Measurements from ENCODE around the gene CHCHD10.

Gene CHCHD10

DNA sequence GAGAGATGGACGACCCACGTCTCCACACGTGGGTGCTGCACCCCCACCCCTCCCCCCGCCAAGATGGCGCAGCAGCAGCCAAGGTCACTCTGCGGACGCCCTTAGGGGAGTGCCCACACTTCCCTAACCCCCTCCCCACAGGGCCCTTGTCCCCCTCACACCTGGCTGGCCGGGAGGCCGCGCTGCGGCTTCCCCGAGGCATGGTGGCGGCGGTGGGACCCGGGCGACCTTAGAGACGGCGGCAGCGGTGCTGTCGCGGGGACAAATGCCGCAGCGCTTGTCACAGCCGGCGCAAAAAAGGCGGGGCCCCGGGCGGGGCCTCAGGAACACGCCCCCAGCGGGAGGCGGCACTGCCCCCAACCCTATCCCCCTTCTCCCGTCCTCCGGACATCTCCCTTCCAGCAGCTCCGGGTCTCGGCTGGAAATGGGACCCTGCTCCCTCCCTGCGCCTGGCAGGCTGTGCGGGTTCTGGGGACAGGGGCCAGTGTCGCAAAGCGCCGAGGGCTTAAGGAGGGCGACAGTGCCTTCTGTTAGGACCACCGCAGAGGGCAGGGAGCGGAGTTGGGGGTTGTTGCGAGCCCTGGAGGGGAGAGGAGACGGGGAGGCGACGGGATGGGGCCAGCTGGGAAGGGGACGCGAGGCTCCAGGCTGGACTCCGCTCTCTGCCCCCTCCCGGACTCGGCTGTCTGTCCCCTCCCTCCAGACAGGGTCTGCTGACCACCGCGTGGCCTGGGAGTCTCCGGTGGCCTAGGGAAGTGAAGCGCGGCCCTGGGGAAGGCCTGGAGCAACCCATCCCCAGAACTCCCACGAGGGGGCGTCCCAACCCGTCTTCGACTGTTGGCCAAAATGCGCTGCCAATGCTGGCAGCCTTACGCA lies at the start of gene CHCHD10:
Gene CHCHD10, minus strand, starts transcription at position 300 of the 876 bp plus-strand sequence. Its CDS starts 98 bp downstream, at position 202.
- peak; percentile 65 to 72 for ATAC-seq (replicated peaks)
- H3K4me1 Mint-ChIP-seq, result peaks cover 52 to 83% of the 10 kb centered on the region in 2 donors
- DNase-seq, result peak; percentile 79
- no peaks in the 10 kb centered on the region for H3K27me3 Mint-ChIP-seq
- no peaks in the 10 kb centered on the region for H3K9me3 Mint-ChIP-seq
- peak within 1 kb of the TSS; percentile 93 to 96 for H3K4me3 Mint-ChIP-seq
- H3K27ac Mint-ChIP-seq, result peak within 1 kb of the TSS; percentile 97
- peaks cover 7 to 23% of the 10 kb centered on the region in 2 donors for H3K36me3 Mint-ChIP-seq

DNA sequence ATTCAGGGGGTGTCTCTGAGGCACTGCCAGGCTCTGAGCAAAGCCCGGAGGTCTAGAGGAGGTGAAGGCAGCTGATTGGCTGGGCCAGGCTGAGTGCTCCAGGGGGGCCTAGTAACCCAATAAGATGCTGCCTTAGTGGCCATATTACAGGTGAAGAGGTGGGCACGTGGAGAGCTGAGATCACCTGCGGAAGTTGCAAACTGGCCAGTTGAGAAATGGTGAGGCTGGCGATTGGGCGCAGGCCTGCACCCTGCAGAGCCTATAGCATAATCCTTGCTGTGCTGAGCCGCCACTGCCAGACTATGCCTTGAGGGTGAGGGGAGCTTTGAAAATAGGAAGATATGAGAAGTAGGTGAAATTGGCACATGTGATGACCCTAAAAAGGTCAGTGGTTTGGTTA lies 49.4 kb upstream of the CHCHD10 start:
- Mint-ChIP-seq H3K27me3 (no peaks in the 10 kb centered on the region), H3K27ac (no peak overlapping the region), H3K4me3 (peak overlapping the region in 1 of 2 donors; percentile 37), H3K9me3 (no peaks in the 10 kb centered on the region), H3K36me3 (peaks cover 56 to 72% of the 10 kb centered on the region in 2 donors), H3K4me1 (peaks cover 39 to 48% of the 10 kb centered on the region in 2 donors)
- ATAC-seq (replicated peaks), result no peak
- no peak for DNase-seq

DNA sequence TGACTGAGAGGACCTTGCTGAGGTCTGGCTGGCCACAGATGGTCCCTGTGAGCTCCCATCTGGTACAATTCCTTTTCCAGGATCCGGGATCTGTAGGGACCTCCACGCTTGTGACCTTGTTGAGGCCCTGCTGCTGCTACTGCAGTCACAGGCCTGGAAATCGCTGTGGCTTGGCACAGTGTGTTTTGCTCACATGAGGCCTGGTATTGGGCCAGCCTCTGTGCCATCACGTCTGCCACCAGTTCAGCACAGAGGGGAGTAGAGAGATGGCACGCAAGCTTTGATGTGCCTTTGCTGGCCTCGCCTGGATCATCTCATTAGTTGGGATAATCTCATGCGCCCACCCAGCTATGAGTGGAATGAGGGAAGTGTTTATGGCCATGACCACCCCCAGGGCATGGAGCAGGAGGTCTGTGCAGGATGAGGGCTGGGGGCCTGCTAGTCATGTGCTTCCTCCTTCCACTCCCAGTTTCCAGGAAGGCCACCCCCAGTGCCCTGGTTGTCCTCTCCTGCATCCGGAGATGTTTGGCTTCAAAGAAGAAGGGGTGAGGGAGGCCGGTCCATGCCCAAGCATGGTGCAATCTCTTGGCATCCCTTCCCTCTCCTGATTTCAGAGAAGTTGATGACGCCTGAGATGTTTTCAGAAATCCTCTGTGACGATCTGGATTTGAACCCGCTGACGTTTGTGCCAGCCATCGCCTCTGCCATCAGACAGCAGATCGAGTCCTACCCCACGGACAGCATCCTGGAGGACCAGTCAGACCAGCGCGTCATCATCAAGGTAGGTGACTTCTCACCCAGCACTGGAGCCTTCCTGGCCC lies 48.6 kb upstream of the CHCHD10 start:
- DNase-seq, result no peak
- Mint-ChIP-seq H3K4me3 (no peak overlapping the region), H3K4me1 (peaks cover 41 to 50% of the 10 kb centered on the region in 2 donors), H3K27ac (no peak overlapping the region), H3K36me3 (peaks cover 58 to 72% of the 10 kb centered on the region in 2 donors), H3K9me3 (no peaks in the 10 kb centered on the region), H3K27me3 (no peaks in the 10 kb centered on the region)
- no peak for ATAC-seq (replicated peaks)

DNA sequence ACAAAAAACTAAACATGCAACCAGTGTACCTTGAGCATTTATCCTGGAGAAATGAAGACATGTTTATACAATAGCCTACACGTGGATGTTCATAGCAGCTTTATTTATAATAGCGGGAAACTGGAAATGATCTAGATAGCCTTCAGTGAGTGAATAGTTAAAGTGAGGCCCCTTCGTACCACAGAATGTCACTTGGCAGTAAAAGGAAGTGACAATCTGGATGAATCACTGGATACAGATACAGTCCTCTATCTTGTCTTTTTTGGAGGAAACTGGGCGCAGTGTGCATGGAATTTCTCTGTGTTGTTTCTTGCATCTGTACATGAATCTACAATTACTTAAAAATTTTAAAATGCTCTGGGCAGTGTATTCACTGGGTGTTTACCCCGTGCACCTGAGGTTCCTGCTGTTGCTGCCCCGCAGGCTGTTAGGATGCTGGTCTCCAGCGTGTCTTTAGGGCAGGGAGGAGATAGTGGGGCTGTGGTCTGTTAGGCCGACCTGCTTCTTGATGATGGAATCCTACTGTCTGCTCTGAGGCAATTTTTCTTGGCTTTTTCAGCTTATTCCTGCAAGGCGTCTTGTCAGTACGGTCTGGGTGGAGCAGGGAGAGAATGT lies 47.9 kb upstream of the CHCHD10 start:
- DNase-seq (no peak), ATAC-seq (replicated peaks) (no peak)
- Mint-ChIP-seq H3K27ac (peak overlapping the region; percentile 56), H3K4me1 (peaks cover 40 to 50% of the 10 kb centered on the region in 2 donors), H3K27me3 (no peaks in the 10 kb centered on the region), H3K9me3 (no peaks in the 10 kb centered on the region), H3K36me3 (peaks cover 60 to 71% of the 10 kb centered on the region in 2 donors), H3K4me3 (no peak overlapping the region)

DNA sequence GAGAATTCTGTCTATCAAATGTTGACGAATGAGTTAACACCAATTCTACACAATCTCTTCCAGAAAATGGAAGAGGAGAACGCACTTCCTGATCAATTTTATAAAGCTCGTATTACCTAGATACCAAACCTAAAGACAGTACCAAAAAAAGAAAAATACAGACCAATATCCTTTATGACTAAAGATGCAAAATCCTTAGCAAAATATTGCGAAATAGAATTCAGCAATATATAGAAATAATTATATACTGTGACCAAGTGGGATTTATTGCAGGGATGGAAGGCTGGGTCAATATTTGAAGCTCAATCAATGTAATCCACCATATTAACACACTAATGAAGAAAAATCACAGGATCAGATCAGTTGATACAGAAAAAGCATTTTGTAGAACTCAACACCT lies 44.6 kb upstream of the CHCHD10 start:
- Mint-ChIP-seq H3K27me3 (no peaks in the 10 kb centered on the region), H3K4me1 (peaks cover 18 to 29% of the 10 kb centered on the region in 2 donors), H3K4me3 (no peak overlapping the region), H3K36me3 (peaks cover 42 to 52% of the 10 kb centered on the region in 2 donors), H3K27ac (no peak overlapping the region), H3K9me3 (no peaks in the 10 kb centered on the region)
- DNase-seq, result no peak
- ATAC-seq (replicated peaks), result no peak

DNA sequence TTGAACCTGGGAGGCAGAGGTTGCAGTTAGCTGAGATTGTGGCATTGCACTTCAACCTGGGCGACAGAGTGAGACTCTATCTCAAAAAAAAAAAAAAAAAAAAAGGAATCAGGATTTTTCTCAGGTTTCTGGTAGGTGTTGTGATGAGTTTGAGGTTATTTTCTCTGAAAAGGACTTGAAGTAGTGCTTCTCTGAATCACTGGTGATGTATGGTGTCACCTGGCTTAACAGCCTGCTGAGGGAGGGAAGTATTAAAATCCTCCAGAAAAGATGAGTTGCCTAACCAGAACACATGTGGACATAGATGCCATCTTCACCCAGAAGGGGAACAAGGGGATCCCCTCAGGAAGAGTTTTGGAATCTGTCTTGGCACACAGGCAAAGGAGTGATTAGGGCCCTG lies 39.1 kb upstream of the CHCHD10 start:
- DNase-seq (no peak), ATAC-seq (replicated peaks) (peak; percentile 58 to 62)
- no peaks in the 10 kb centered on the region for H3K9me3 Mint-ChIP-seq
- peaks cover 59 to 66% of the 10 kb centered on the region in 2 donors for H3K36me3 Mint-ChIP-seq
- H3K4me1 Mint-ChIP-seq, result peaks cover 38 to 64% of the 10 kb centered on the region in 2 donors
- H3K27ac Mint-ChIP-seq, result no peak overlapping the region
- no peaks in the 10 kb centered on the region for H3K27me3 Mint-ChIP-seq
- no peak overlapping the region for H3K4me3 Mint-ChIP-seq

DNA sequence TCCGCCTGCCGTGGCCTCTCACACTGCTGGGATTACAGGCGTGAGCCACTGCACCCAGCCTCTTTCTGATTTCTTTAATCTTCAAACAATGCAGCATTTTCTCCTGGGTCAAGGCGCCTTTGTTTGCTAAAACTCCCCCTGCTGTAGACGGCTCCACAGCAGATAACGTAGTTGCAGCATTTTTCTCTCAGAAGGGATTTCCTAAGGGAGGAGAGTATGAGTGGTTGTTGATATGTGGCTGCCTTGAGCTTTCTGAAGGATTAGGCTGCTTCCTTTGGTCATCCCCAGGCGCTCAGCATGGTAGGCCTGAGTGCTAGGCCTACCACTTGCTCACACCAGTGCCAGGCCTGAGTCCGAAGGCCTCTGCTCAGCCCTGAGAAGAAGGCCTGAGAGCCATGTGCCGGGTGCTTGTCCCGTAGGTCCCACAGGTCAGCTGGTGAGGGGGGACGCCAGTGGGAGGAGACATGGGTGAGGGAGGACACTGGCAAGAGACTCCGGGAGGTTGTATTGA lies 37.1 kb upstream of the CHCHD10 start:
- Mint-ChIP-seq H3K27me3 (no peaks in the 10 kb centered on the region), H3K36me3 (peaks cover 61 to 71% of the 10 kb centered on the region in 2 donors), H3K9me3 (no peaks in the 10 kb centered on the region), H3K27ac (peak overlapping the region; percentile 82), H3K4me1 (peaks cover 51 to 69% of the 10 kb centered on the region in 2 donors), H3K4me3 (peak overlapping the region in 1 of 2 donors; percentile 14)
- DNase-seq, result no peak
- ATAC-seq (replicated peaks), result no peak

DNA sequence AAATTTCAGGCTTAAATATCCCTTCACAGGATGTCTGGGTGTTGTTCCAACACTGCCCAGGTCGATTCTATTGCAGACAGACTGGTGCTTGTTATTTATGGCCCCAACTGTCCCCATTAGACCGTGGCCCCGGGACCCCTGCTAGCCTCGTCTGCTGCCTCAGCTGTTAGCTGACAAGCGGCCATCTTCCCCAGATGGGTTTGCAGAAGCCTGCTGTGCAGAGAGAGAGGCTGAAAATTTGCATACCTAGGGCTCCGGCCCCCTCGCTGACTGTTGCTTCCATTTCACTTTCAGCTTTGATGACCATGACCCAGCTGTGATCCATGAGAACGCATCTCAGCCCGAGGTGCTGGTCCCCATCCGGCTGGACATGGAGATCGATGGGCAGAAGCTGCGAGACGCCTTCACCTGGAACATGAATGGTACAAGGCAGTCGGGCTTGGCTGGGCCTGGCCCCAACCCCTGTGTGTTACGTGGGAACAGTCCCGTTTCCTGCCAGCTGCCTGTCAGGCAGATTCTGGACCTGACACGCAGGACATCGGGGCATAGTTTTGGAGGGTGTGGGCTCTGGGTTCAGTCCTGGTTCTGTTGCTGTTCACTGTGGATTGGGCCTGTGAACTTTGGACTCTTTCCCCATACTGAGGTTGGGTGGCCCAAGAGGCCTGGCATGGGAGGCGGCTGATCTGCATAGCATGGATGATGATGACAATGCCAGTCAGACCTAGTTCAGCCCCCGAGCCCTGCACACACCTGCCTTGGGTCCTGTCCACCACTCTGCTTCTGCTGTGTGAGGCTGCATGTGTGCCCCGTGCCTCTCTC lies 35.4 kb upstream of the CHCHD10 start:
- DNase-seq (no peak), ATAC-seq (replicated peaks) (no peak)
- peak overlapping the region; percentile 39 to 52 for H3K4me3 Mint-ChIP-seq
- peaks cover 57 to 83% of the 10 kb centered on the region in 2 donors for H3K4me1 Mint-ChIP-seq
- peak overlapping the region; percentile 96 for H3K27ac Mint-ChIP-seq
- peaks cover 72 to 83% of the 10 kb centered on the region in 2 donors for H3K36me3 Mint-ChIP-seq
- H3K27me3 Mint-ChIP-seq, result no peaks in the 10 kb centered on the region
- H3K9me3 Mint-ChIP-seq, result no peaks in the 10 kb centered on the region

DNA sequence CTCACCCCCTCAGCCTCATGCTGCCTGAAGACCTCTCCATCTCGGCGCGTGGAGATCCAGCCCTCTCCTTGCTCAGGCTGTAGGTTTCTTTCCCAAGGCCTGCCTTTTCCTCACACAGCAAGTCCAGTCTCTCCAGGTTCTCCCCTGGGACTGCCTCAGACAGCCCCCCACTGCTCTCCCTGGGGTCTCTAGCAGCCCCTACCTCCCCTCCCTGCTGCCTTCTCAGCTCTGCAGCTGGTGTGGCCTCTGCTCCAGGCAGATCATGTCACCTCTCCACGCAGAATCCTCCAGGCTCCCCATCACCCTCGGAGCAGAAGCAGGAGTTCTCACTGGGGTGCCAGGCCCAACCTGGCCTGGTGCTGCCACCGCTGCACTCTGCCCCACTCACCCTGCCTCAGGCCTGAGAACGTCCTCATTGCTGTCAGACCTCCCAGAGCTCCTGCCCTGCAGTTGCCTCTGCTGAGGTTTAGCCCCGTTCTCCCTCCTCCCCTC lies 34.2 kb upstream of the CHCHD10 start:
- peak overlapping the region; percentile 96 for H3K27ac Mint-ChIP-seq
- ATAC-seq (replicated peaks) (no peak), DNase-seq (no peak)
- H3K9me3 Mint-ChIP-seq, result no peaks in the 10 kb centered on the region
- peak overlapping the region; percentile 34 to 44 for H3K4me3 Mint-ChIP-seq
- H3K4me1 Mint-ChIP-seq, result peaks cover 55 to 79% of the 10 kb centered on the region in 2 donors
- H3K36me3 Mint-ChIP-seq, result peaks cover 71 to 81% of the 10 kb centered on the region in 2 donors
- H3K27me3 Mint-ChIP-seq, result no peaks in the 10 kb centered on the region

DNA sequence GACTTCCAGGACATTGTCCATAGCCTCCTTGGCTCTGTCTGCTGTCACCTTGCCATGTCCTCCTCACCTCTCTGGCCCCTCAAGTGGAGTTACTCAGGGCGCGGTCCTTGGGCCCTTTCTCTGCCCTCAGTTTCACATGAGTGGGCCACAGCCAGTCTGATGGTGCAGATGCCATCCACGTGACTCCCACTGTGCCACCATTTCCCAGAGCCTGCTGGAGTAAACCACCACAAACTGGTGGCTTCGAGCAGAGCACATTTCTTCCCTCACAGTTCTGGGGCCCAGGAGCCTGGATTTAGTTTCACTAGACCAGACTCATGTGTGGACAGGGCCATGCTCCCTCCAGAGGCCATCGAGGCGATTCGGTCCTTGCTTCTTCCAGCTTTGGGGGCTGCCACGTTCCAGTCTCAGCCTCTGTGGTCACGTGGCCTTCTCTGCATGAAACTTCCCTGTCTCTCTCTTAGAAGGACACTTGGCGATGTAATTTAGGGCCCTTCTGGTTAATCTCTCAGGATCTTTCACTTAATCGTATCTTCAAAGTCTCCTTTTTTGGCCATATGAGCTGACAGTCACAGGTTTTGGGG lies 33.6 kb upstream of the CHCHD10 start:
- Mint-ChIP-seq H3K27ac (peak overlapping the region; percentile 96), H3K4me1 (peaks cover 56 to 75% of the 10 kb centered on the region in 2 donors), H3K36me3 (peaks cover 72 to 83% of the 10 kb centered on the region in 2 donors), H3K27me3 (no peaks in the 10 kb centered on the region), H3K9me3 (no peaks in the 10 kb centered on the region), H3K4me3 (peak overlapping the region; percentile 23 to 34)
- DNase-seq, result no peak
- ATAC-seq (replicated peaks), result peak; percentile 19 to 21

DNA sequence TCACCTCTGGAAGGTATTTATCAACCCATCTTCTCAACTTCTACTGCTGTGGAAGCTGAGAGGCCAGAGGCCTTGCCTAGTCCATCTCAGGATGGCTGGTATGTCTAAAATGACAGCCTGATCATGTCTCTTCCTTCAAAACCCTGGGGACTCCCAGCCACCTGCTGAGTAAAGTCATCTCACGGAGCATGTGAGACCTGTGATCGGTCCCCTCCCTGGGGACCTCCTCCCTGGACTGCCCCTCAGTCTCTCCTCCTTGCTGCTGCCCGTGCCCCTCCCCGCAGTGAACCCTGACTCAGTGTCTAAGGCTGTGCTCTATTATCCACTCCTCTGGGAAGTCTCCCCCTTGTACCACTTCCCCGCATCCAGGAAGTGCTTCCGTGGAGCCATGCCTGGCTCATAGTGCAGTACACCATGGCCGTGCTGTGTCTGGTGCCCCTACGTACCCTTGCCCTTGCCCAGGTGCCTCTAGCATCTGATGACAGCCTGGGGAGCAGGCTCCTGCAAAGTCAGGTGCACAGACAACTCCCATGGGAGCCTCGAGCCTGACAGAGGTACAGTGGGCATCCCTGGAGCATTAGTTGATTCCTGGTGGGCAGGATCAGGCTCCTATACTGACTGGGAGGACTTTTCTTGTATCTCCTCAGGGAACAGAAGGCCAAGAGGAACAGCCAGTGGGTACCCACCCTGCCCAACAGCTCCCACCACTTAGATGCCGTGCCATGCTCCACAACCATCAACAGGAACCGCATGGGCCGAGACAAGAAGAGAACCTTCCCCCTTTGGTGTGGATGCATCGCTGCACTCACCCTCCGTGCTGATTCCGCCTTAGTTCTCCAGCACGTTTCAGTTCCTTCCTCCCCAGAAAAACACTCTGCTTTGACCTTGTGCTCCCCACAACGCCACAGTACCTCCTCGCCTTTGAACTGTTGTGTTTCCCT lies 32.8 kb upstream of the CHCHD10 start:
- ATAC-seq (replicated peaks), result peak; percentile 83 to 85
- Mint-ChIP-seq H3K27me3 (no peaks in the 10 kb centered on the region), H3K36me3 (peaks cover 68 to 80% of the 10 kb centered on the region in 2 donors), H3K4me1 (peaks cover 52 to 67% of the 10 kb centered on the region in 2 donors), H3K27ac (peak overlapping the region; percentile 96), H3K4me3 (peak overlapping the region; percentile 37 to 65), H3K9me3 (no peaks in the 10 kb centered on the region)
- DNase-seq, result peak; percentile 86

DNA sequence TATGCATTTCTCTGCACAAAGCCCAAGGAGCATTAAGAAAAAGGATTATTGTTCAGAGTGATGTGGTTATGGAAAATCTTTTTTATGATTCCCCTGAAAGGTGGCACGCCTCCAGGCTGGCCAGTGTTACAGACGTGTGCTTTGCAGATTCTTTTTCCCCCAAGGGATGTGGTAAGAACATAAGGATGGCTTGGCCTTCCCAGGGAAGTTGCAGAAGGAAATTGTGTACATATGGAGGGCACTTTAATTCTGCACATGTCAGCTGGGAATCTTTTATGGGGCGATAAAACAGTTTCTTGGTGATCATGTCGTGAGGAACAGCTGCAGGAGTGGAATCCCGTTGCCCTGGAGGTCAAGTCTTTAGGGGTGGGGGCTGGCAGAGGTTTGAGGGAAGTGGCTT lies 28.7 kb upstream of the CHCHD10 start:
- peak overlapping the region; percentile 67 for H3K27ac Mint-ChIP-seq
- peaks cover 47 to 66% of the 10 kb centered on the region in 2 donors for H3K36me3 Mint-ChIP-seq
- no peak overlapping the region for H3K4me3 Mint-ChIP-seq
- ATAC-seq (replicated peaks) (no peak), DNase-seq (no peak)
- no peaks in the 10 kb centered on the region for H3K9me3 Mint-ChIP-seq
- H3K27me3 Mint-ChIP-seq, result no peaks in the 10 kb centered on the region
- peaks cover 36 to 48% of the 10 kb centered on the region in 2 donors for H3K4me1 Mint-ChIP-seq
